ENCODE data around the gene PIEZO2.
A peak's percentile ranks its signal among the peaks of the same experiment; 100 is the strongest.

The PIEZO2 gene

GRCh38 chr18:11064727-11065460, 84.5 kb downstream of the PIEZO2 start:
- DNase-seq (ENCODE audit: low spot score) = no peak

GRCh38 chr18:11064106-11064505, 85.3 kb downstream of the PIEZO2 start:
- no peak for DNase-seq (ENCODE audit: low spot score)

GRCh38 chr18:11055721-11056120, 93.6 kb downstream of the PIEZO2 start:
- DNase-seq (ENCODE audit: low spot score) = no peak

- no peak for DNase-seq (ENCODE audit: low spot score)
Observed at GRCh38 chr18:11054497-11054896, 94.9 kb downstream of the PIEZO2 start.

GRCh38 chr18:11053293-11053692, 96.1 kb downstream of the PIEZO2 start:
- DNase-seq (ENCODE audit: low spot score) = no peak

- no peak for DNase-seq (ENCODE audit: low spot score)
Observed at GRCh38 chr18:11052800-11053199, 96.6 kb downstream of the PIEZO2 start.

- DNase-seq (ENCODE audit: low spot score) = no peak
Observed at GRCh38 chr18:11051462-11051861, 97.9 kb downstream of the PIEZO2 start.

- DNase-seq (ENCODE audit: low spot score) = peak; percentile 9
Observed at GRCh38 chr18:11050966-11051365, 98.4 kb downstream of the PIEZO2 start.

- no peak for DNase-seq (ENCODE audit: low spot score)
Observed at GRCh38 chr18:11047817-11048216, 101.6 kb downstream of the PIEZO2 start.

GRCh38 chr18:11047156-11047555, 102.2 kb downstream of the PIEZO2 start:
- DNase-seq (ENCODE audit: low spot score) = no peak

GRCh38 chr18:11046140-11046539, 103.2 kb downstream of the PIEZO2 start:
- DNase-seq (ENCODE audit: low spot score) = no peak

- no peak for DNase-seq (ENCODE audit: low spot score)
Observed at GRCh38 chr18:11043694-11044093, 105.7 kb downstream of the PIEZO2 start.

- no peak for DNase-seq (ENCODE audit: low spot score)
Observed at GRCh38 chr18:11042247-11042646, 107.1 kb downstream of the PIEZO2 start.

GRCh38 chr18:11040823-11041656, 108.3 kb downstream of the PIEZO2 start:
- DNase-seq (ENCODE audit: low spot score) = peak; percentile 42

GRCh38 chr18:11040359-11040758, 109.0 kb downstream of the PIEZO2 start:
- no peak for DNase-seq (ENCODE audit: low spot score)

- no peak for DNase-seq (ENCODE audit: low spot score)
Observed at GRCh38 chr18:11037533-11038240, 111.7 kb downstream of the PIEZO2 start.

- no peak for DNase-seq (ENCODE audit: low spot score)
Observed at GRCh38 chr18:11035814-11036495, 113.4 kb downstream of the PIEZO2 start.

- no peak for DNase-seq (ENCODE audit: low spot score)
Observed at GRCh38 chr18:11035376-11035775, 114.0 kb downstream of the PIEZO2 start.

GRCh38 chr18:11034884-11035283, 114.5 kb downstream of the PIEZO2 start:
- DNase-seq (ENCODE audit: low spot score) = no peak

- DNase-seq (ENCODE audit: low spot score) = no peak
Observed at GRCh38 chr18:11033503-11033902, 115.9 kb downstream of the PIEZO2 start.

- DNase-seq (ENCODE audit: low spot score) = no peak
Observed at GRCh38 chr18:11031966-11032365, 117.4 kb downstream of the PIEZO2 start.

- DNase-seq (ENCODE audit: low spot score) = no peak
Observed at GRCh38 chr18:11029021-11029420, 120.3 kb downstream of the PIEZO2 start.

Measured in SW480 (cell line).